Brain microvascular endothelial cell (primary cell): ENCODE data around the gene RNF34.
"Not testable (repeated sequence)": the region's sequence is repeated elsewhere in the genome, so short reads cannot be mapped to it uniquely, and the experiment has no call there.

Experiments
- DNase-seq: peaks from one replicate; pipeline ENCODE4 v3.0.0-alpha.2; 2020
- H3K27ac ChIP-seq: fragments of 250-450 bp; sonication (Bioruptor Pico); 2 replicates; pipeline ENCODE4 v1.5.1; 2020; ENCODE audit warnings: mild to moderate bottlenecking, moderate library complexity
- H3K27me3 ChIP-seq: fragments of 250-450 bp; sonication (Bioruptor Pico); replicated peaks from 2 replicates; pipeline ENCODE4 v1.5.1; 2020; ENCODE audit warnings: mild to moderate bottlenecking
- H3K36me3 ChIP-seq: fragments of 250-450 bp; sonication (Bioruptor Pico); replicated peaks from 2 replicates; pipeline ENCODE4 v1.5.1; 2020; ENCODE audit warnings: mild to moderate bottlenecking
- H3K4me3 ChIP-seq: 2 replicates; pipeline ENCODE4 v1.5.1; 2011; ENCODE audit warnings: low read depth, mild to moderate bottlenecking, control low read depth, low read length, moderate library complexity
- CTCF ChIP-seq: IDR thresholded peaks from 2 replicates; pipeline ENCODE4 v1.5.1; 2011; ENCODE audit warnings: low read depth, mild to moderate bottlenecking, moderate library complexity, low read length, control low read depth, inconsistent platforms; ENCODE audit errors: missing control alignments
- in situ Hi-C: cut with HindIII; loops from 2 replicates; pipeline ENCODE4 v1.10.0; 2017; ENCODE audit warnings: low sequenced_read_pairs, low pct_ligation_motif_present

RNF34 gene

GRCh38 chr12:121383601-121384021 is 16.3 kb upstream of the RNF34 start:
- in situ Hi-C loops, result no loop called here
- no peak for TF ChIP-seq CTCF
- no peak for DNase-seq

GRCh38 chr12:121384891-121385290 is 15.0 kb upstream of the RNF34 start:
- in situ Hi-C loops, result not testable (repeated sequence)

More at GRCh38 chr12:121383601-121384021, 16.3 kb upstream of the RNF34 start:
- H3K36me3 ChIP-seq, result no peaks in the 10 kb centered on the region
- H3K4me3 ChIP-seq, result no peak overlapping the region
- no peak overlapping the region for H3K27ac ChIP-seq
- no peaks in the 10 kb centered on the region for H3K27me3 ChIP-seq

GRCh38 chr12:121388421-121388981 is 11.4 kb upstream of the RNF34 start:
- Histone ChIP-seq H3K36me3 (no peaks in the 10 kb centered on the region), H3K27me3 (no peaks in the 10 kb centered on the region), H3K4me3 (no peak overlapping the region), H3K27ac (no peak overlapping the region)
- in situ Hi-C loops, result no loop called here
- no peak for TF ChIP-seq CTCF
- peak; percentile 60 for DNase-seq

More at GRCh38 chr12:121384891-121385290, 15.0 kb upstream of the RNF34 start:
- H3K27me3 ChIP-seq, H3K27ac ChIP-seq, H3K36me3 ChIP-seq, DNase-seq, H3K4me3 ChIP-seq: not testable (repeated sequence)

DNA sequence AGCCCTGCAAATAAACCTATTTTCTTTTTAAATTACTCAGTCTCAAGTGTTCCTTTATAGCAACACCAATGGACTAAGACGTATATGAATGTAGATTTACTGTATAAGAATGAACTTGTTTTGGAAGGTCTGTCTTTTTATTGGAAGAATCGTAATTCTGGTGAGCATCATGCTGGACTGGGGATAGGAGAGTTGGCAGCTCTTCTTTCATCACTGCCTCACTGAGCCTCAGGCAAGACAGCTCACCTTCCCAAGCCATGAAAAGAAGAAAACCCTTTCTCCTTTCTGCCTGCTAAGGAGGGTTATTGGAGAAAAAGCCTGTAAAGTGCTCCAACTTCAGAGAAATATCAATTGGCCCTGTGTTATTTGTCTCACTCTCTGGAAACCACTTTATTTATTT is 9.1 kb upstream of the RNF34 start:
- DNase-seq, result no peak

DNA sequence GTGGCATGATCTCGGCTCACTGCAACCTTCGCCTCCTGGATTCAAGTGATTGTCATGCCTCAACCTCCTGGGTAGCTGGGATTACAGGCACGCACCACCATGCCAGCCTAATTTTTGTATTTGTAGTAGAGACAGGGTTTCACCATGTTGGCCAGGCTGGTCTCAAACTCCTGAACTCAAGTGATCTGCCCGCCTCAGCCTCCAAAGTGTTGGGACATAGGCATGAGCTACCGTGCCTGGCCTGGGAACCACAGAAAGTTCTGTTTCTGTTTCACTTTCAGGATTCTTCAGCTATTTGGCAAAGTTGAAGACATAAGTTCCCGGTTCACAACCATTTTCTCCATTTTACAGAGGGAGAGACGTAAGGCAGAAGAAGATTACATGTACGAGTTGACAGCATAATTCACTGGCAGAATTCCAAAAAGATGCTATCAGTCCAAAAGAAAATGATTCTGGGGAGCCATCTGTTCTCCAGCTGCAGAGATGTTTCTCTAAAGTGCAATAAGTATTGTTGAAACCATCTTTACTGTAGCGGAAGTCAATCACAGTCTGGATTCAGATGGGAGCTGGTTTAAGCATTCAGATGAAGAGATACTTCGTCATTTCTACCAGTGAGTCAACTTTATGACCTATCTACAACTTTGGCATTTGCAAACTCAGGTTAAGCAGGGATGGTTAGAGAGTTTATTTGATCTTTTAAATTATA is 8.1 kb upstream of the RNF34 start:
- no peak for TF ChIP-seq CTCF
- no peaks in the 10 kb centered on the region for H3K36me3 ChIP-seq
- H3K4me3 ChIP-seq, result no peak overlapping the region
- H3K27ac ChIP-seq, result no peak overlapping the region
- no peak for DNase-seq
- in situ Hi-C loops, result no loop called here
- no peaks in the 10 kb centered on the region for H3K27me3 ChIP-seq

More for the DNA sequence above, 9.1 kb upstream of the RNF34 start:
- no peak overlapping the region for H3K4me3 ChIP-seq
- no peaks in the 10 kb centered on the region for H3K27me3 ChIP-seq
- H3K36me3 ChIP-seq, result no peaks in the 10 kb centered on the region
- in situ Hi-C loops, result no loop called here
- no peak for TF ChIP-seq CTCF
- H3K27ac ChIP-seq, result no peak overlapping the region

DNA sequence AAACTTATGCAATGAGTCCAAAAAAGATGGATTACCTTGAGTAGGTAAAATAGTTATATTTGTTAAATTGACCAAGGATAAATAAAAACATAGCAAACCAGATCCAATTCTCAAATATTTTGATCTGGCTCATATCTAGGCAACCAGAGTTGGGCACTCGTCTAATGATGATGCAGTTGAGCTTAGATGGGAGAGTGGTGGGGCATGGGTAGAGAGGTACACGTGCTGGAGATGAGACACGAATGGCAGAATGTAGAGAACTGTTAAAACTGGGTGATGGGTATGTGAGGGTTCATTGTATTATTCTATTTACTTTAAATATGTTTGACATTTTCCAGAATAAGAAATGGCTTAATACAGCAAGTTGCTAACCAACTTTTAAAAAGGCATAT is 7.6 kb upstream of the RNF34 start:
- DNase-seq, result no peak
- Histone ChIP-seq H3K36me3 (no peaks in the 10 kb centered on the region), H3K4me3 (no peak overlapping the region), H3K27me3 (no peaks in the 10 kb centered on the region), H3K27ac (no peak overlapping the region)
- in situ Hi-C loops, result no loop called here
- TF ChIP-seq CTCF, result no peak
